Vagina (tissue), 2 donors: ENCODE results near the gene RNF168. TPM values are rescaled to one million over a fixed set of nuclear protein-coding genes. Genes with fewer than 3 reads are reported as not detected.
A peak's percentile ranks its signal among the peaks of the same experiment; 100 is the strongest.

Experiments used
- DNase-seq, 2 donors: peaks; one replicate each; pipeline ENCODE4 v3.0.0-alpha.2; 2017; ENCODE audit errors: extremely low spot score in 2 of 2
- H3K27ac ChIP-seq: fragments of 200-600 bp; sonication (generic); one replicate; pipeline ENCODE4 v1.5.1; 2019
- H3K27me3 ChIP-seq: fragments of 200-600 bp; sonication (generic); one replicate; pipeline ENCODE4 v1.5.1; 2019
- H3K36me3 ChIP-seq, 2 donors: fragments of 200-600 bp; sonication (generic); one replicate each; pipeline ENCODE4 v1.5.1; 2017 to 2019
- H3K4me1 ChIP-seq: fragments of 200-600 bp; sonication (generic); one replicate; pipeline ENCODE4 v1.5.1; 2019
- H3K4me3 ChIP-seq, 2 donors: fragments of 200-600 bp; sonication (generic); 1 replicate in 1 of 2; 2 replicates in 1 of 2; pipeline ENCODE4 v1.5.1; 2016 to 2019
- H3K9me3 ChIP-seq: fragments of 200-600 bp; sonication (generic); one replicate; pipeline ENCODE4 v1.5.1; 2019
- CTCF ChIP-seq, 3 experiments: fragments of 450-650 bp in 2 of 3; fragments of 200-600 bp in 1 of 3; sonication (generic) in 1 of 3; IDR thresholded peaks; one replicate each; pipeline ENCODE4 v1.5.1; 2017 to 2019; ENCODE audit warnings: antibody characterized with exemption in 3 of 3, mild to moderate bottlenecking in 2 of 3, moderate library complexity in 2 of 3
- POLR2A ChIP-seq, 2 donors: fragments of 450-650 bp; IDR thresholded peaks; one replicate each; pipeline ENCODE4 v1.6.1; 2017; ENCODE audit warnings: antibody characterized with exemption in 2 of 2, mild to moderate bottlenecking in 2 of 2, moderate library complexity in 2 of 2
- POLR2AphosphoS5 ChIP-seq, 2 donors: sonication (generic); formaldehyde crosslinking; IDR thresholded peaks; one replicate each; pipeline ENCODE4 v1.9.0; 2017; ENCODE audit warnings: antibody characterized with exemption in 2 of 2, mild to moderate bottlenecking in 2 of 2, low read depth in 1 of 2; ENCODE audit not compliant: insufficient read depth in 1 of 2
- intact Hi-C: fragments of 100-400 bp; cut with DNase I; formaldehyde crosslinking; loops from one replicate; pipeline ENCODE4 v1.15.1; 2023
- total RNA-seq: library from RNA; depleted of rRNA; stranded (reverse); fragments of >200 nt; gene quantifications from one replicate; pipeline ENCODE4 v1.2.3, GENCODE V29; 2016

Gene RNF168
- total RNA-seq, 1 donor from 2014 or later: 26.0 TPM

GRCh38 chr3:196499807-196500524 is 3.6 kb downstream of the RNF168 start:
- Histone ChIP-seq H3K9me3 (no peaks in the 10 kb centered on the region), H3K27ac (peak overlapping the region; percentile 92), H3K27me3 (no peaks in the 10 kb centered on the region), H3K4me3 (peak overlapping the region; percentile 73 to 79), H3K36me3 (no peaks in the 10 kb centered on the region), H3K4me1 (peaks cover 48% of the 10 kb centered on the region)
- intact Hi-C loops: loop anchor here (5.0 kb wide), 1 partner anchor 67 kb away; the partner anchor contains the start of genes FBXO45 and WDR53
- no peak for TF ChIP-seq POLR2A (IDR thresholded peaks at IDR 0.05)
- TF ChIP-seq CTCF (IDR thresholded peaks at IDR 0.05): no peak
- TF ChIP-seq POLR2AphosphoS5 (IDR thresholded peaks at IDR 0.05; ENCODE audit: insufficient read depth in 1 of 2, low read depth in 1 of 2): no peak
- no peak for DNase-seq

DNA sequence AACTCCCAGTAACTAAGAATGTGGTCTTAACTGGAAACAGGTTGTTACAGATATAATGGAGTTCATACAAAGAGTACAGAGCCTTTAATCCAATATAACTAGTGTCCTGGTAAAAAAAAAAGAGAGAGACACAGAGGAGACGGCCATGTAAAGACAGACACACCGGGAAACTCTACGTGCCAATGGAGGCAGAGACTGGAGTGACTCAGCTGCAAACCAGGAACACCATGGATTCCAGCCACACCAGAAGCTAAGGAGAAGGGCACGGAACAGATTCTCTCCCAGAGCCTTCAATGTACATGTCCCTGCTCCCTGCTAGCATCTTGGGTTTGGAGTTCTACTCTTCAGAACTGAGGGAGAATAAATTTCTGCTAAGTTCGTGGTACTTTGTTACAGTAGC is 4.5 kb downstream of the RNF168 start:
- Histone ChIP-seq H3K36me3 (no peaks in the 10 kb centered on the region), H3K27ac (no peak overlapping the region), H3K4me1 (peaks cover 45% of the 10 kb centered on the region), H3K9me3 (no peaks in the 10 kb centered on the region), H3K4me3 (no peak overlapping the region), H3K27me3 (no peaks in the 10 kb centered on the region)
- intact Hi-C loops: no loop called here
- no peak for DNase-seq
- no peak for TF ChIP-seq POLR2A (IDR thresholded peaks at IDR 0.05)
- TF ChIP-seq CTCF (IDR thresholded peaks at IDR 0.05): no peak
- TF ChIP-seq POLR2AphosphoS5 (IDR thresholded peaks at IDR 0.05; ENCODE audit: insufficient read depth in 1 of 2, low read depth in 1 of 2): peak in 1 of 2 donors; percentile 27

- no peak overlapping the region for H3K27ac ChIP-seq
- H3K36me3 ChIP-seq: no peaks in the 10 kb centered on the region
- intact Hi-C loops: no loop called here
- H3K9me3 ChIP-seq: no peaks in the 10 kb centered on the region
- DNase-seq: no peak
- H3K27me3 ChIP-seq: no peaks in the 10 kb centered on the region
- H3K4me3 ChIP-seq: no peak overlapping the region
- TF ChIP-seq POLR2A (IDR thresholded peaks at IDR 0.05): no peak
- no peak for TF ChIP-seq CTCF (IDR thresholded peaks at IDR 0.05)
- no peak for TF ChIP-seq POLR2AphosphoS5 (IDR thresholded peaks at IDR 0.05; ENCODE audit: insufficient read depth in 1 of 2, low read depth in 1 of 2)
- H3K4me1 ChIP-seq: peaks cover 42% of the 10 kb centered on the region
Observed at GRCh38 chr3:196498297-196498696, 5.3 kb downstream of the RNF168 start.

DNA sequence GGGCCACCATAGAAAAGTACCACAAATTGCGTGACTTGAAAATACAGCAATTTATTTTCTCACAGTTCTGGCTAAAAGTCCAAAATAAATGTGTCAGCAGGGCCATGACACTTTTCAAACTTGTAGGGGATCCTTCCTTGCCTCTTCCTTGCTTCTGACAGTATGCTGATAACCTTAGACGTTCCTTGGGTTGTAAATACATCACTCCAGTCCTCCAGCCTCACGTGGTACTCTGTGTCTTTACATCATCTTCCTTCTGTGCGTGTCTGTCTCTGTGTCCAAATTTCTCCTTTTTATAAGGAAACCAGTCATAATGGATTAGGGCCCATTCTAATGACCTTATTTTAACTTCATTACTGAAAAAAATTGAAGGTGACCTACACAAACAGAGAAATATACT is 7.4 kb downstream of the RNF168 start:
- H3K36me3 ChIP-seq: no peaks in the 10 kb centered on the region
- intact Hi-C loops: no loop called here
- H3K27me3 ChIP-seq: no peaks in the 10 kb centered on the region
- H3K9me3 ChIP-seq: no peaks in the 10 kb centered on the region
- no peak for DNase-seq
- H3K4me1 ChIP-seq: peaks cover 35% of the 10 kb centered on the region
- no peak overlapping the region for H3K27ac ChIP-seq
- TF ChIP-seq CTCF (IDR thresholded peaks at IDR 0.05): no peak
- H3K4me3 ChIP-seq: no peak overlapping the region

- Histone ChIP-seq H3K27me3 (no peaks in the 10 kb centered on the region), H3K36me3 (no peaks in the 10 kb centered on the region), H3K4me1 (peaks cover 6% of the 10 kb centered on the region), H3K9me3 (no peaks in the 10 kb centered on the region), H3K27ac (no peak overlapping the region), H3K4me3 (no peak overlapping the region)
- DNase-seq: no peak
- TF ChIP-seq CTCF (IDR thresholded peaks at IDR 0.05): no peak
- no peak for TF ChIP-seq POLR2AphosphoS5 (IDR thresholded peaks at IDR 0.05; ENCODE audit: insufficient read depth in 1 of 2, low read depth in 1 of 2)
- TF ChIP-seq POLR2A (IDR thresholded peaks at IDR 0.05): no peak
- intact Hi-C loops: no loop called here
Observed at GRCh38 chr3:196493292-196493691, 10.3 kb downstream of the RNF168 start.
